Choroid plexus epithelial cell (primary cell): Measurements from ENCODE around the gene PARD3.

Source experiments
- DNase-seq: peaks from one replicate; pipeline ENCODE4 v3.0.0-alpha.2; 2010; ENCODE audit warnings: low read depth
- H3K4me3 ChIP-seq: 2 replicates; pipeline ENCODE4 v1.5.1; 2011; ENCODE audit warnings: low read depth, mild to moderate bottlenecking, control low read depth, low read length, moderate library complexity
- TF ChIP-seq, protein P1 (sequence below): conservative IDR thresholded peaks from 2 replicates; pipeline ENCODE4 v1.5.1; 2011; ENCODE audit warnings: low read depth, mild to moderate bottlenecking, control low read depth, inconsistent platforms, low read length, moderate library complexity

PARD3 gene

GRCh38 chr10:34467902-34468301, 347.2 kb downstream of the PARD3 start:
- H3K4me3 ChIP-seq: no peak overlapping the region
- TF ChIP-seq, protein P1, sequence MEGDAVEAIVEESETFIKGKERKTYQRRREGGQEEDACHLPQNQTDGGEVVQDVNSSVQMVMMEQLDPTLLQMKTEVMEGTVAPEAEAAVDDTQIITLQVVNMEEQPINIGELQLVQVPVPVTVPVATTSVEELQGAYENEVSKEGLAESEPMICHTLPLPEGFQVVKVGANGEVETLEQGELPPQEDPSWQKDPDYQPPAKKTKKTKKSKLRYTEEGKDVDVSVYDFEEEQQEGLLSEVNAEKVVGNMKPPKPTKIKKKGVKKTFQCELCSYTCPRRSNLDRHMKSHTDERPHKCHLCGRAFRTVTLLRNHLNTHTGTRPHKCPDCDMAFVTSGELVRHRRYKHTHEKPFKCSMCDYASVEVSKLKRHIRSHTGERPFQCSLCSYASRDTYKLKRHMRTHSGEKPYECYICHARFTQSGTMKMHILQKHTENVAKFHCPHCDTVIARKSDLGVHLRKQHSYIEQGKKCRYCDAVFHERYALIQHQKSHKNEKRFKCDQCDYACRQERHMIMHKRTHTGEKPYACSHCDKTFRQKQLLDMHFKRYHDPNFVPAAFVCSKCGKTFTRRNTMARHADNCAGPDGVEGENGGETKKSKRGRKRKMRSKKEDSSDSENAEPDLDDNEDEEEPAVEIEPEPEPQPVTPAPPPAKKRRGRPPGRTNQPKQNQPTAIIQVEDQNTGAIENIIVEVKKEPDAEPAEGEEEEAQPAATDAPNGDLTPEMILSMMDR: no peak
- no peak for DNase-seq

DNA sequence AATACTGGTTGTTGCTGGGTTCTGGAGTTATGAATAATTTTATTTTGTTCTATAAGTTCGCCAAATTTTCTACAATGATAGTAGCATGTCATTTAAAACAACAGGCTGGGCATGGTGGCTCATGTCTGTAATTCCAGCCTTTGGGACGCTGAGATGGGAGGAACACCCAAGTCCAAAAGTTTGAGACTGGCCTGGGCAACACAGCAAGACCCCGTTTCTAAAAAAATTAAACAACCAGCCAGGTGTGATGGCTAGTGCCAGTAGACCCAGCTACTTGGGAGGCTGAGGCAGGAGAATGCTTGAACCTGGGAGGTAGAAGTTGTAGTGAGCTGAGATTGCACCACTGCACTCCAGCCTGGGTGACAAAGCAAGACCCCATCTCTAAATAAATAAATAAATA, 347.7 kb downstream of the PARD3 start:
- TF ChIP-seq, protein P1: no peak
- no peak overlapping the region for H3K4me3 ChIP-seq
- DNase-seq: no peak

DNA sequence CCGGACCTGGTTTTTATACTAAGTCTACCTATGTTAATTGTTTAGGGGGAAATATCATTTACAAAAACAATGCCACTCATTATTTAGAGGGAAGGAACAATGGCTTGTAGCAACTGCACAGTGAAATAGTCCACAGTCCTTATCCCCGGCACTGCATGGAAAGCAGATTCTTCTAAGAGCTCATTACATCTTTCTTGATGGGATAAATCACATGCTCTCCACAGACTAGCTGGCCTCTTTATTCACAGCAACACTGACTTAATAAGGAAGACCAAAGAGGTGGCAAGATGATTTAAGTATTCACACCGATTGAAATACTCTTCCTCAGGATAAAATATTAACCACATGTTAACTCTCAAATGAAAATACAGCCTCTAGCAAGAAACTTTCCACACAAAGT, 349.4 kb downstream of the PARD3 start:
- no peak for DNase-seq
- TF ChIP-seq, protein P1: no peak
- H3K4me3 ChIP-seq: no peak overlapping the region

DNA sequence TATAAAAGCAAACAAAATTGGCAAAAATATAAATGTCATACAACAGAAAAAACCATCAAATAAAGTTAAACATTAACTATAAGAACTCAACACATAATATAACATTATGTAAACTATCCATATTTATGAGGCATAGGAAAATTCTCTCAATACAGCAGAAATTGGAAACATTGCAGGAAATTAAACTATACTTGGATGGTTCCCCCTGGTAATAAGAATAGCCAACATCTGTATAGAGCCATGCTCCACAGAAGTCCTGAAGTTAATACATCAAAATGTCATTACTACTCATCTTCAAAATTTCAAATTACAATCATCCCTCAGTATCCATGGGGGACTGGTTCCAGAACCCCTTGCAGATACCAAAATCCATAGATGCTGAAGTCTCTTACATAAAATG, 350.5 kb downstream of the PARD3 start:
- no peak for DNase-seq
- TF ChIP-seq, protein P1: no peak
- H3K4me3 ChIP-seq: no peak overlapping the region

DNA sequence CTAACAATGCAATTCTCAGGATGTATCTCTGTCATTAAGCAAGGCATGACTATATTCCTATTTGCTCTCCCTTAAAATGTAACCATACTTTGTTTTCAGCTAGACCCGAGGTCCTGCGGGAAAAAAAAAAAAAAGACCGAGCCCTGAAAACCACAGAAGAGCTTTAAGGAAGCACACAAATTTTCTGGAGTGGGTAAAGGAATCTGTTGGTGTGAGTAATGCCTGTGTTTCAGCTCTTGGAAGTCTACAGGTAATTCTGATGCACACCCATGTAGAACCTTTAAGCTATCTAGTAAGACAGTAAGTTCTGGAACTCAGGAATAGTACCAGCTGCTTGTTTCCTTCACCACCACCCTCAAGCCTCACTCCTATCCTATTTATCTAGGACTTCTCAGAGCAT, 351.1 kb downstream of the PARD3 start:
- no peak for DNase-seq
- TF ChIP-seq, protein P1: no peak
- no peak overlapping the region for H3K4me3 ChIP-seq

GRCh38 chr10:34462993-34463392, 352.1 kb downstream of the PARD3 start:
- no peak for DNase-seq
- H3K4me3 ChIP-seq: no peak overlapping the region
- TF ChIP-seq, protein P1: no peak

DNA sequence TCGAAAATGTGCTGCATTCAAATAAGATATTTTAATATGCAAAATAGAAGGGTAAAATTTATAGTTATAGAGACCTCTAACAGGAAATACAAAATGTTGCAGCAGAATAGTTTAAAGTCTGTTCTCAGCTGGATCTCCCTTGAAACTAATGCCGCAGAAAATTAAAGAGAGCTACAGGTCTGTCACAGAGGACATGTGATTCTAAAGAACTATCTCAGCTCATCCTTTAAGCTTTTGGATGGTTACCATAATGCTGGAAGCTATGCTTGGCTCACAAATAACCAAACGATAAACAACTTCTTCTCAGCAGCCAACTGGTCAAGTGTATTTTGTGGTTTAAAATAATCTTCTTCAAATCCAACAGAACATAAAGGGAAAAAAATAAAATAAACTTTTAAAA, 353.0 kb downstream of the PARD3 start:
- H3K4me3 ChIP-seq: no peak overlapping the region
- DNase-seq: no peak
- TF ChIP-seq, protein P1: no peak
